ENCODE measurements around the gene BMAL1. TPM values are rescaled to one million over a fixed set of nuclear protein-coding genes. Genes with fewer than 3 reads are reported as not detected.

The BMAL1 gene
- 10 to 100 TPM; 61.4 to 82.1 TPM for total RNA-seq

- Mint-ChIP-seq H3K27me3 (peaks cover 14 to 25% of the 10 kb centered on the region in 2 donors), H3K4me1 (ENCODE audit: low read depth in 2 of 2) (peaks cover 53 to 64% of the 10 kb centered on the region in 2 donors)
Observed at GRCh38 chr11:13277768-13278608, at the start of gene BMAL1. Gene BMAL1, plus strand, starts transcription at chr11:13277790. Its CDS starts 76,519 bp downstream, at chr11:13354309.

GRCh38 chr11:13228572-13228971 is 49.0 kb upstream of the BMAL1 start:
- Mint-ChIP-seq H3K36me3 (no peaks in the 10 kb centered on the region), H3K4me1 (ENCODE audit: low read depth in 2 of 2) (no peaks in the 10 kb centered on the region), H3K4me3 (no peak overlapping the region), H3K27me3 (peaks cover 8 to 15% of the 10 kb centered on the region in 2 donors), H3K9me3 (no peaks in the 10 kb centered on the region), H3K27ac (no peak overlapping the region)
- ATAC-seq, result peak in 1 of 2 donors; percentile 61
- no peak for DNase-seq (ENCODE audit: low spot score)

More at GRCh38 chr11:13277768-13278608, at the start of gene BMAL1:
- Mint-ChIP-seq H3K27ac (peak within 1 kb of the TSS; percentile 95 to 96), H3K36me3 (peaks cover 5% of the 10 kb centered on the region), H3K4me3 (peak within 1 kb of the TSS; percentile 100), H3K9me3 (no peaks in the 10 kb centered on the region)
- ATAC-seq (peak; percentile 56 to 58), DNase-seq (ENCODE audit: low spot score) (peak; percentile 82)

DNA sequence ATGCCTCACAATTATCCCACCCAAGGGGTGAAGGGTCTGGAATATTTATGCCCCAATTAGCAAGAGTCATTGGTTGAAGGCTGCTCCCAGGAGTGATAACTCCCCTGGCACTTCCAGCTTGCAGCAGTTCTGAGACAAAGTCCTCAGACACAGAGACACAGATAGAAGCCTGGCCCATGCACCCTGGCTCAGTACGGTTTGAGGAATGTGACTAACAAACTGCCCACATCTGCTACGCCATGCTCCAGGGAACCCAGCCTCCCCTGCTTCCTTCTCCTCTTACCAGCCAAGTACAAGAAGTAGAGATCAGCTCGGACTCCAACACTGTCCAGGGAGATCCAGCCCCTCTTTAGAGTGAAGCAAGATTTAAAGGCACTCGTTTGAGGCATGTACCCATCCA is 48.5 kb upstream of the BMAL1 start:
- H3K4me1 Mint-ChIP-seq (ENCODE audit: low read depth in 2 of 2), result no peaks in the 10 kb centered on the region
- H3K4me3 Mint-ChIP-seq, result no peak overlapping the region
- H3K27me3 Mint-ChIP-seq, result peaks cover 12 to 18% of the 10 kb centered on the region in 2 donors
- H3K9me3 Mint-ChIP-seq, result no peaks in the 10 kb centered on the region
- H3K36me3 Mint-ChIP-seq, result no peaks in the 10 kb centered on the region
- no peak for ATAC-seq
- no peak overlapping the region for H3K27ac Mint-ChIP-seq
- DNase-seq (ENCODE audit: low spot score), result no peak

- no peak for DNase-seq (ENCODE audit: low spot score)
- no peaks in the 10 kb centered on the region for H3K36me3 Mint-ChIP-seq
- no peaks in the 10 kb centered on the region for H3K4me1 Mint-ChIP-seq (ENCODE audit: low read depth in 2 of 2)
- ATAC-seq, result no peak
- no peaks in the 10 kb centered on the region for H3K9me3 Mint-ChIP-seq
- no peak overlapping the region for H3K27ac Mint-ChIP-seq
- no peak overlapping the region for H3K4me3 Mint-ChIP-seq
- H3K27me3 Mint-ChIP-seq, result peaks cover 14 to 19% of the 10 kb centered on the region in 2 donors
Observed at GRCh38 chr11:13229711-13230318, 47.8 kb upstream of the BMAL1 start.

DNA sequence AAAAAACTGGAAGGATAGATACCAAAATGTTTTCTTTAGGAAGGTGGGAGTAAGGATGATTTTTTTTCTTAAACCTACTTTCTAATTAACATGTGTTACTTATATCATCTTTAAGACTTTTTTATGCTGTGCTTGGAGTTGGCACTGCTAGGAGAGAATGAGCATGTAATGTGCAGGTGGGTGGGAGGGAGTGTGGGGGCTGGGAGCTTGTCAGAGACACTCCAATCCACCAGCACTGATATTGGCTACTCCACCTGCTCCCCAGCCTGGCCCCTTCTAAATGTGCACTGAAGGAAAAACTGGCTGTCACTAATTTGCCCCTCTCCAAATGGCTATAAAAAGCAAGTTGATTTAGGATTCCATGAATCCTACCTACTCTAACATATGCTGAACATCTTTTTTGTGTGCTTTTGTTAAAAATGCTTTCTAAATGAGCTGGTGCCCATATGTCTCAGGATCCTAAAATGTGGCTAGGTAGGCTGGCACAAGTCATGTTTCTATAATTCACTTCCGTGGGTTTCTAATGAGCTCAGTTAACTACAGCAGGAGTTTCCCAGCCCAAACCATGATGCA is 44.3 kb upstream of the BMAL1 start:
- Mint-ChIP-seq H3K4me3 (no peak overlapping the region), H3K27me3 (peaks cover 19 to 25% of the 10 kb centered on the region in 2 donors), H3K4me1 (ENCODE audit: low read depth in 2 of 2) (no peaks in the 10 kb centered on the region), H3K27ac (no peak overlapping the region), H3K9me3 (no peaks in the 10 kb centered on the region), H3K36me3 (no peaks in the 10 kb centered on the region)
- no peak for ATAC-seq
- no peak for DNase-seq (ENCODE audit: low spot score)

GRCh38 chr11:13235895-13236294 is 41.7 kb upstream of the BMAL1 start:
- Mint-ChIP-seq H3K4me1 (ENCODE audit: low read depth in 2 of 2) (peaks cover 0 to 4% of the 10 kb centered on the region in 2 donors), H3K36me3 (no peaks in the 10 kb centered on the region), H3K27me3 (peaks cover 12 to 25% of the 10 kb centered on the region in 2 donors), H3K4me3 (no peak overlapping the region), H3K27ac (no peak overlapping the region), H3K9me3 (no peaks in the 10 kb centered on the region)
- no peak for DNase-seq (ENCODE audit: low spot score)
- ATAC-seq, result no peak

- Mint-ChIP-seq H3K27ac (no peak overlapping the region), H3K27me3 (peaks cover 10 to 25% of the 10 kb centered on the region in 2 donors), H3K4me3 (no peak overlapping the region), H3K36me3 (no peaks in the 10 kb centered on the region), H3K9me3 (no peaks in the 10 kb centered on the region), H3K4me1 (ENCODE audit: low read depth in 2 of 2) (peaks cover 0 to 4% of the 10 kb centered on the region in 2 donors)
- DNase-seq (ENCODE audit: low spot score) (no peak), ATAC-seq (no peak)
Observed at GRCh38 chr11:13236626-13237025, 41.0 kb upstream of the BMAL1 start.

DNA sequence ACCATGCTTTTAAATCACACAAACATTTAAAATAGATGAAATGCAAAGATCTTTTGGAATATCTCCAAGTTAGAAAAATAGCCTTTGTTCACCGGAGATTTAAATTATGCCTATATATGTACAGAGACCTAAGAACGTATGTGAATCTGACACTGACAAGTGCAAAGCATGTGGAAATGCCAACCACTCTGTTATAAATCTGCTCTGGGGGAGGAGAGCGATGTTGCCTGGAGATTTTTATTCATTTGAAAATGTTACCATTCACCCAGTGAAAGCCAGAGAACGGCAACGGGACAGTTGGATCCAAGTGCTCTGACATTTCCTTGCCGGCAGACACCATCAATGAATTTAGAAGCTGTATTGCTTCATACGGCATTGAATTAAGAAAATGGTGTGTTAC is 39.8 kb upstream of the BMAL1 start:
- Mint-ChIP-seq H3K4me1 (ENCODE audit: low read depth in 2 of 2) (peaks cover 0 to 4% of the 10 kb centered on the region in 2 donors), H3K9me3 (no peaks in the 10 kb centered on the region), H3K27ac (no peak overlapping the region), H3K27me3 (peaks cover 9 to 31% of the 10 kb centered on the region in 2 donors), H3K36me3 (no peaks in the 10 kb centered on the region), H3K4me3 (no peak overlapping the region)
- ATAC-seq (no peak), DNase-seq (ENCODE audit: low spot score) (no peak)

DNA sequence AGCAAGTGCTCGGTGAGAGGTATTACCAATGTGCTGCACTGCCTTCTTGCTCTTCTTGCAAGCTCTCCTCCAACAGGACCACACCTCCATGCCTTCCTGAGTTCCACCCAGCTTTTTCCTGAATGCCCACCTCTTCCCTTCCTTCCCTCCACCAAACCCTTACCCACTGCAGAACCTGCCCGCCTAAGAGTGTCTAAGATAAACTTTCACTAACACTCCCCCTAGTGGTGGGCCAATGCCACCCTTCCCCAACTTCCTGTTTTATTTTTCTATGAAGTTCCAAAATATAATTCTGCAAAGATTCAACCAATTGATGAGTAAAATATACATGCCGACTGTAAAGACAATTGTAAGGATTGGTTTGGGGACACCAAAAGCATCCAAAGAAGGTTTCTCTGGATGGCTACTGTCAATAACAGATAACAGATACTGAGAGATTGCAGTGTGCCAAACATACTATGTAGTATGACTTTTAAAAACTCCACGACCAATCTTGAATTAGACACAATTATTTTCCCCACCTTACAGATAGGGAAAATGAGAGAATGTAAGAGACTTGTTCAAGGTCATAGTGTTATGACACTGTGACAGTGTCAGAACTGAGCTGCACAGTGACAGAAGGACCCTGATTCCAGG is 38.6 kb upstream of the BMAL1 start:
- ATAC-seq (peak; percentile 66 to 70), DNase-seq (ENCODE audit: low spot score) (no peak)
- Mint-ChIP-seq H3K4me3 (no peak overlapping the region), H3K27ac (no peak overlapping the region), H3K9me3 (no peaks in the 10 kb centered on the region), H3K4me1 (ENCODE audit: low read depth in 2 of 2) (peaks cover 0 to 4% of the 10 kb centered on the region in 2 donors), H3K27me3 (peaks cover 6 to 32% of the 10 kb centered on the region in 2 donors), H3K36me3 (no peaks in the 10 kb centered on the region)

- ATAC-seq (no peak), DNase-seq (ENCODE audit: low spot score) (no peak)
- H3K4me1 Mint-ChIP-seq (ENCODE audit: low read depth in 2 of 2), result peaks cover 0 to 4% of the 10 kb centered on the region in 2 donors
- no peak overlapping the region for H3K27ac Mint-ChIP-seq
- no peaks in the 10 kb centered on the region for H3K36me3 Mint-ChIP-seq
- H3K9me3 Mint-ChIP-seq, result no peaks in the 10 kb centered on the region
- H3K27me3 Mint-ChIP-seq, result peaks cover 20 to 44% of the 10 kb centered on the region in 2 donors
- no peak overlapping the region for H3K4me3 Mint-ChIP-seq
Observed at GRCh38 chr11:13242564-13242963, 35.0 kb upstream of the BMAL1 start.

DNA sequence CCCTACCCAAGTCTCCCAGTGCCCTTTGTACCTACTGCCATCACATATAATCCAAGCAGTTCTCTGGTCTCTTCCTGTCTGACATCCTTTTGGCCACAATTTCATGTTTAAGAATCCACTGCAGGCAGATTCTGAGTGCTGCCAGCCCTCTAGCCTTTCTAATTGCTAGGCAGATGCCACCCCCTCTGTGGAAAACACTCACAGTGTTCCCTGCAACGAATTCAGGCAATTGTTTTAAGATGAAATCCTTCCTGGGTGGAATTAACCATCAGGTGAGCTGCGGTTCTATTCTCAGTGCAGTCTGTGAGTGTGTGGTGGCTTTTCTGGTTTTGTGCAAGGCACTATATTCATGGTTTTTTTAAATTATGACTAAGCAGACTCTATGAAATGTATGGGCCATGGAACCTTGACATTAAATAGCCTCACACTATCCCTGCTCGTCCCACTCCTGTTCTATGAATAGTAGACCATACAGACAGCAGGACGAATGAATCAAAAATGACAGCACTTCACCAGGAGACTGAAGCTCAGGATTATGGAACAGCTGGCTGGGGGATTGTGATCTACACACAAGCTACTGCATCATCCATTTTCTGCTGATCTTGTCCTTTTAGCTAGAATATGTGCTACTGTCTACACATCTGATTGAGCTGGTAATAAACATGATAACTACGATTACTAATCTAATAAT is 29.8 kb upstream of the BMAL1 start:
- Mint-ChIP-seq H3K4me3 (no peak overlapping the region), H3K27ac (no peak overlapping the region), H3K27me3 (peaks cover 18 to 30% of the 10 kb centered on the region in 2 donors), H3K9me3 (no peaks in the 10 kb centered on the region), H3K4me1 (ENCODE audit: low read depth in 2 of 2) (no peaks in the 10 kb centered on the region), H3K36me3 (no peaks in the 10 kb centered on the region)
- ATAC-seq (no peak), DNase-seq (ENCODE audit: low spot score) (no peak)

GRCh38 chr11:13249177-13249576 is 28.4 kb upstream of the BMAL1 start:
- no peak overlapping the region for H3K27ac Mint-ChIP-seq
- H3K4me1 Mint-ChIP-seq (ENCODE audit: low read depth in 2 of 2), result no peaks in the 10 kb centered on the region
- H3K4me3 Mint-ChIP-seq, result no peak overlapping the region
- DNase-seq (ENCODE audit: low spot score), result no peak
- no peaks in the 10 kb centered on the region for H3K9me3 Mint-ChIP-seq
- H3K27me3 Mint-ChIP-seq, result peaks cover 18 to 25% of the 10 kb centered on the region in 2 donors
- no peaks in the 10 kb centered on the region for H3K36me3 Mint-ChIP-seq
- ATAC-seq, result no peak

- H3K27ac Mint-ChIP-seq, result no peak overlapping the region
- H3K9me3 Mint-ChIP-seq, result no peaks in the 10 kb centered on the region
- H3K4me1 Mint-ChIP-seq (ENCODE audit: low read depth in 2 of 2), result no peaks in the 10 kb centered on the region
- ATAC-seq, result no peak
- H3K4me3 Mint-ChIP-seq, result no peak overlapping the region
- no peaks in the 10 kb centered on the region for H3K36me3 Mint-ChIP-seq
- peaks cover 13 to 16% of the 10 kb centered on the region in 2 donors for H3K27me3 Mint-ChIP-seq
- no peak for DNase-seq (ENCODE audit: low spot score)
Observed at GRCh38 chr11:13249992-13250391, 27.6 kb upstream of the BMAL1 start.
